ENCODE measurements around the gene NR1H3. TPM values are rescaled to one million over a fixed set of nuclear protein-coding genes. Genes with fewer than 3 reads are reported as not detected.

NR1H3 gene
- total and polyA plus RNA-seq, 9 donors, result 12.9 to 26.2 (median 15.1) TPM

DNA sequence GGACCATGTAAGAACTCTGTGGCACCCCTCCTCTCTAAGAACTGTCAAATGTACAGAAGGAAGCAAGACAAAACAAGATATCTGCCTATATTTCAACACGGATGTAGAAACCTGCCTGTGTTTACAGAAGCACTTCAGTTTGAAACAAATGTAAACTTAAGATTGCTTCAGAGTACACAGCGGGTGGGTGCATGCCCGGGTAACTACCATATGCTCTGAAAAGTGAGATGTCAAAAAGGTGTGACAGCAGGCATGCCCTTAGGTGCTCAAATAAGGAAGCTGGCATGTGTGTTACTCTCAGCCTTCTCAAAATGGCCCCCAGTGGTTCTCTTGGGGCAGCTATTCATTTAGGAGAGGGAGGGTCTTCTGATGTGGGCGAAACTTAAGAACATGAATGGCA, 14.3 kb upstream of the NR1H3 start:
- Histone ChIP-seq H3K9me3 (replicated peaks; ENCODE audit: control insufficient read depth, low read depth, low read length) (no peaks in the 10 kb centered on the region), H3K4me3 (ENCODE audit: low read length) (no peak overlapping the region), H3K4me1 (ENCODE audit: control insufficient read depth, insufficient read depth, low read length) (peaks cover 11% of the 10 kb centered on the region), H3K27ac (ENCODE audit: low read length) (no peak overlapping the region), H3K27me3 (ENCODE audit: control insufficient read depth, insufficient read depth, low read length) (no peaks in the 10 kb centered on the region), H3K36me3 (ENCODE audit: control insufficient read depth, insufficient read depth, low read length) (peaks cover 80% of the 10 kb centered on the region)
- 87% methylated on average over 3 of the region's 4 CpGs for WGBS (ENCODE audit: insufficient coverage)
- no peak for DNase-seq

DNA sequence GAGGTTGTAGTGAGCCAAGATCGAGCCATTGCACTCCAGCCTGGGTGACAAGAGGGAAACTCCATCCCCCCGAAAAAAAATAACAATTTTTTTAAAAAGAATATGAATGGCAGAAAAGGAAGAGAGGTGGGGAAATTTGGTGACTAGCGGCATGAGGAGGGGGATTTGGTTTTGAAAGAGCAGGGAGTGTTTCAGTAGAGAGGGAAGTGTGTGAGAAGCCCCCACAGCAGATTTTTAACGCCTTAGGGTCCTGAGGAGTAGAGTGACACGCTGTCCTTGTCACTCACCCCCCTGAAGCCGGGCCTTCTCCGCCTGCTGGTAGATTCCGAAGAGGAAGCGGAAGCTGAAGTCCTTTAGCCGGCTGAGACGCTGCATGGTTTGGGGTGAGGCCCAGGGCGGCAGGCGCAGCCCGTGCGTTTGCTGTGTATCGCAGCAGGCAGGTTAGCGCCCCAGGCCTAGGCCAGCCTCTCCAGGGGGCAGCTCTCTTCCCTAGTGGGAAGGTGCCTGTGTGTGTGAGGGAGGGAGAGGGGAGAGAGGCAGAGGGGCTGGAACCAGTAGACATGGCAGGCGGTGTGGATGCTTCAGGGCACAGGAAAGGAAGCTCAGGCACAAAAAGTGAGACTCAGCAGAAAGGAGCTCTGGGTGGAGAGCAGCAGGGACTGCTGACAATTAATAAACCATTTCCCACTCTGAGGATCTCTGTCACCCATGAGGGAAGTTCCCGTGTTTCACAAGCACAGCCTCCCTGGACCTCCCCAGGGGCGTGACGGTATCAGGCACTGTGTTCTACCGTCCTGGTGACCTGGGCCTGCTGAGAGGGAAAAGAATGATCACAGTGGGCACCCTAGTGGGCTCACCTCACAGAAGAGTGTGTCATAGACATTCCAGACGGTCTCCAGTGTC, 13.1 kb upstream of the NR1H3 start:
- Histone ChIP-seq H3K9me3 (replicated peaks; ENCODE audit: control insufficient read depth, low read depth, low read length) (no peaks in the 10 kb centered on the region), H3K4me1 (ENCODE audit: control insufficient read depth, insufficient read depth, low read length) (peaks cover 16% of the 10 kb centered on the region), H3K4me3 (ENCODE audit: low read length) (no peak overlapping the region), H3K27ac (ENCODE audit: low read length) (no peak overlapping the region), H3K27me3 (ENCODE audit: control insufficient read depth, insufficient read depth, low read length) (no peaks in the 10 kb centered on the region), H3K36me3 (ENCODE audit: control insufficient read depth, insufficient read depth, low read length) (peaks cover 68% of the 10 kb centered on the region)
- whole genome bisulfite sequencing (ENCODE audit: insufficient coverage), result 88% methylated on average over 19 of the region's 23 CpGs
- DNase-seq, result peak; percentile 58

DNA sequence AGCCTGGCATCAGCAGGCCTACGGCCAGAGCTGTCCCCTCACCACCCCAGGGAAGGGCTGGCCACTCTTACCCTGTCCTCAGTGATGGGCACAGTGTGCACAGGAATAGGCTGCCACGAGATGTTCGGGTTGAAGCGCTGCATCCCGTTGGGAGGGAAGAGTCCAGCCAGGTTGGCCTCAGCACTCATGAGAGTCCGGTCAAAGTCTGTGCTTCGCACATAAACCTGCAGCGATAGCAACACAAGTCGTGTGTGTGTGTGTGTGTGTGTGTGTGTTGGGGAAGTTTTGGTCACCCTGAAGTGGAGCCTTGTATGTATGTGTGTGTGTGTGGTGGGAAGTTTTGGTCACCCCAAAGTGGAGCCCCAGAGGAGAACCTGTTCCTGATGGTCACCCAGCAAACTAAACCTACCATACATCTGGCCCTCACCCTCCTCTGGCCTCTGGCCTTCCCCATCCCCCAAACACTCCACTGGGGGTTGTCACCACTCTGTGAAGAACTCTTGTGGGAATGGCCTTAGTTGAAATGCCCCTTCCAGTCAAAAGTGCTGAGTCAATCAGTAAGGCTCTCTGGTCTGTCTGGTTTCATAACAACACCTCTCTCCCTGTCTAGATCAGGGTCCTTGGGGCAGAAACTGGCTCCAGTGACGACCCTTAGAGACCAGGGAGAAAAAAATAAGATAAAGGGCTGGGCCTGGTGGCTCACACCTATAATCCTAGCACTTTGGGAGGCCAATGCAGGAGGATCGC, 12.0 kb upstream of the NR1H3 start:
- no peaks in the 10 kb centered on the region for H3K9me3 ChIP-seq (replicated peaks; ENCODE audit: control insufficient read depth, low read depth, low read length)
- peaks cover 60% of the 10 kb centered on the region for H3K36me3 ChIP-seq (ENCODE audit: control insufficient read depth, insufficient read depth, low read length)
- peaks cover 16% of the 10 kb centered on the region for H3K4me1 ChIP-seq (ENCODE audit: control insufficient read depth, insufficient read depth, low read length)
- DNase-seq, result no peak
- H3K27ac ChIP-seq (ENCODE audit: low read length), result no peak overlapping the region
- no peaks in the 10 kb centered on the region for H3K27me3 ChIP-seq (ENCODE audit: control insufficient read depth, insufficient read depth, low read length)
- H3K4me3 ChIP-seq (ENCODE audit: low read length), result no peak overlapping the region
- WGBS (ENCODE audit: insufficient coverage), result 94% methylated on average over 9 of the region's 11 CpGs

DNA sequence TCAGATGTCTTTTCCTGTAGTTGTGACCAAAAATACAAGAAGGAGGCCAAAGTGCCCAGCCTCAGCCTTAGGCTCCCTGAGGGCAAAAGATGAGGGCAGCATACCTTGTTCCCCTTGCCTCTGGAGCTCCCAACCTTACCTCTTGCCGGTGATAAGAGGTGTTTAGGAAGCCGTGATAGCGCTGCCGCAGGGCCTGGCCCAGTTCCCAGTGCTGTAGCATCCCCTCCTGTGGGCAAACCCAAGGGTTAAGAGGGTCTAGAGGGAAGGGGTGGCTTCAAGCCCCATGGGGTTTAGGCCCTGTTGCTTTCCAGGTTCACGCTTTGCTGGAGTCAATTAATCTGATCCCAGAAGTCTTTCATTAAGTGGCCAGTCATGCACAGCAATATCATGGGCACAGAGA, 10.3 kb upstream of the NR1H3 start:
- Histone ChIP-seq H3K27ac (ENCODE audit: low read length) (no peak overlapping the region), H3K4me3 (ENCODE audit: low read length) (no peak overlapping the region), H3K36me3 (ENCODE audit: control insufficient read depth, insufficient read depth, low read length) (peaks cover 45% of the 10 kb centered on the region), H3K27me3 (ENCODE audit: control insufficient read depth, insufficient read depth, low read length) (no peaks in the 10 kb centered on the region), H3K4me1 (ENCODE audit: control insufficient read depth, insufficient read depth, low read length) (peaks cover 16% of the 10 kb centered on the region), H3K9me3 (replicated peaks; ENCODE audit: control insufficient read depth, low read depth, low read length) (no peaks in the 10 kb centered on the region)
- 90% methylated on average over 1 of the region's 5 CpGs for WGBS (ENCODE audit: insufficient coverage)
- no peak for DNase-seq

DNA sequence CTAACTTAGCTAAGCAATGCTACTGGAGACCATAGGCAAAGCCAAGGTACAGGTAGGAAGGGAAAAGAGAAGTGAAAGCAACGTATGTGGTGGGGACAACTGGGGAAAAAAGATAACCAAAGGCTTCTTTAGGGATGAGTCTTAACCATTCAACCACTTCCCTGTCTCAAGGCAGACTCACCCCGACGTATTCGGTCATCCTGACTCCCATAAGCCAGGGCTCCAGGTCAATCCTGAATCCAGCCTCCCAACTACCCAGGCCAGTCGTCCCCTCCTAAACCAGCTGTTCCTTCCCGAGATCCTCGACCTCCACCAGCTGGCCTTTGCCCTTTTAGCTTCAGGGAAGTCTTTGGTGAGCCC, 9.5 kb upstream of the NR1H3 start:
- Histone ChIP-seq H3K9me3 (replicated peaks; ENCODE audit: control insufficient read depth, low read depth, low read length) (no peaks in the 10 kb centered on the region), H3K36me3 (ENCODE audit: control insufficient read depth, insufficient read depth, low read length) (peaks cover 37% of the 10 kb centered on the region), H3K4me3 (ENCODE audit: low read length) (peak overlapping the region; percentile 81), H3K4me1 (ENCODE audit: control insufficient read depth, insufficient read depth, low read length) (peaks cover 16% of the 10 kb centered on the region), H3K27ac (ENCODE audit: low read length) (peak overlapping the region; percentile 73), H3K27me3 (ENCODE audit: control insufficient read depth, insufficient read depth, low read length) (no peaks in the 10 kb centered on the region)
- WGBS (ENCODE audit: insufficient coverage), result 0% methylated on average over 4 of the region's 7 CpGs
- no peak for DNase-seq

DNA sequence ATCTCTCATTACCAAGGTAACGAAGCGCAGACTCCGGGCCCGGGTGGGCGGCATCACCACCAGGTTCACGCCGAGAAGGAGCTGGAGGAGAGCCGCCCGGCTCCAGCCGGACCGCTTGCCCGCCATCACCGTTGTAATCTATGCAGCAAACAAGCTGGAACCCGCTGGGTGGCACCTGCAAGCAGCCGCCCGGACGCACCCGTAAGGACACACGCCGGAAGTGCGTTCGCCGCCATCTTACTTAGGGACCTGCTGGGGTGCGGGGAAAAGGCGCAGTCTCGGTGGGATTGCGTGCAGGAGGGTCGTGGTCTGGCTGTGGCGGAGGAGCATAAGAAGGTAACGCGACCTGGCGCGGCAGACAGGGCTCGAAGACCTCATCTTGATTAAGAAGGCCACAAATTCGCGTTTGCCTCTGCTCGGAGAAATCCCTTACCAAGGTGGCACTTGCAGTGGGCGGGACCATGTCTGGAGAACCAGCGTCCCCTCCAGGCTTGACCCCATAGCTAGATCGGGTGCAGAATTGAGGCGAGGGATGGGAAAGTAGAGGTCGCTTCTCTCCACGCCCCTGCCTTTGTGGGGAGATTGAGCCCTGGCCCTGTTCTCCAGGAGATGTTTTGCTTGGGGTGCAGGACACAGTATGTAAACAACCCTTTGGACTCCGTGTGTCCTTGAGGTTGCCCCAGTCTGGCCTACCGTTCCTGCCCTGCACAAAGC, 9.0 kb upstream of the NR1H3 start, which contains the start of gene ACP2:
ACP2 (minus strand) TSS at position 151 of the 714 bp plus-strand sequence; CDS start at position 126, 25 bp downstream.
- peak within 1 kb of the TSS; percentile 81 for H3K4me3 ChIP-seq (ENCODE audit: low read length)
- H3K27ac ChIP-seq (ENCODE audit: low read length), result peak within 1 kb of the TSS; percentile 73
- peaks cover 34% of the 10 kb centered on the region for H3K36me3 ChIP-seq (ENCODE audit: control insufficient read depth, insufficient read depth, low read length)
- H3K4me1 ChIP-seq (ENCODE audit: control insufficient read depth, insufficient read depth, low read length), result peaks cover 20% of the 10 kb centered on the region
- no peaks in the 10 kb centered on the region for H3K27me3 ChIP-seq (ENCODE audit: control insufficient read depth, insufficient read depth, low read length)
- no peaks in the 10 kb centered on the region for H3K9me3 ChIP-seq (replicated peaks; ENCODE audit: control insufficient read depth, low read depth, low read length)
- under 1% methylated on average over 40 of the region's 45 CpGs for WGBS (ENCODE audit: insufficient coverage)
- peak; percentile 93 for DNase-seq

DNA sequence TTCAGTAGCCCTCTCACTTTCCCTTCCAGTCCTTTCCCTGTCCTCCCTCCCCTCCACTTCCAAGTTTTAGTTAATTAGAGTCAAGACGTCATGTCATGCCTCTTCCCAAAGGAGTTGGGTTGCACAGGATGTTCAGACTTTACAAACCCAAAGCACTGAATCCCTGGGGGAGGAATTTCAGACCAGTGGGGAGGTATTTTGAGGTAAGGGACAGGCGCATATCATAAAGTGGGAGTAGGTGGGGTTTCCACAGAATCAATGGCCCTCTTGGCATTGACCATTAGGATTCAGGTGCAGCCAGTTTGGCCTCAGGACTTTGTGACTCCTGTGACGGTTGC, 8.4 kb upstream of the NR1H3 start:
- Histone ChIP-seq H3K27ac (ENCODE audit: low read length) (no peak overlapping the region), H3K4me1 (ENCODE audit: control insufficient read depth, insufficient read depth, low read length) (peaks cover 25% of the 10 kb centered on the region)
- WGBS (ENCODE audit: insufficient coverage), result 66% methylated on average over 2 of the region's 3 CpGs

DNA sequence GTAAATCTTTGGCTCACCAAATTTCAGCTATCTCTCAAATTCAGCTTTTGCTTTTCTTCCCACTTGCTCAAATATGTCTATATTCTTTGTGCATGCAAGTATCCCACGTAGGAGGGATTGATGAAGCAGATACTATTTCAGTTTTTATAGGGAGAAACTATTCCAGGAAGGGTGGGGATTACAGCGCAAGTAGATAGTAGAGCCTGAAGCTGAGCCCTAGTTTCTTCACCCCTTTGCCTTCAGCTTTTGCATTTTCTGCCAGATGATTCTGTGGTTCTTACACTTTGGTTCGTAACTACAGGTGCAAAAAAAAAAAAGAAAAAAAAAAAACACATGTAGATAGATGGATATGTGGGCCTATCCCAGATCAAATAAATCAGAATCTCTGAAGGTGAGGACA, 6.0 kb upstream of the NR1H3 start:
- no CpG with 5 or more reads among the region's 3 CpGs for WGBS (ENCODE audit: insufficient coverage)
- H3K9me3 ChIP-seq (replicated peaks; ENCODE audit: control insufficient read depth, low read depth, low read length), result no peaks in the 10 kb centered on the region
- H3K4me3 ChIP-seq (ENCODE audit: low read length), result no peak overlapping the region
- H3K4me1 ChIP-seq (ENCODE audit: control insufficient read depth, insufficient read depth, low read length), result peaks cover 44% of the 10 kb centered on the region
- H3K36me3 ChIP-seq (ENCODE audit: control insufficient read depth, insufficient read depth, low read length), result peaks cover 9% of the 10 kb centered on the region
- no peak overlapping the region for H3K27ac ChIP-seq (ENCODE audit: low read length)
- H3K27me3 ChIP-seq (ENCODE audit: control insufficient read depth, insufficient read depth, low read length), result no peaks in the 10 kb centered on the region
- no peak for DNase-seq

More for the DNA sequence above, 8.4 kb upstream of the NR1H3 start:
- Histone ChIP-seq H3K36me3 (ENCODE audit: control insufficient read depth, insufficient read depth, low read length) (peaks cover 32% of the 10 kb centered on the region), H3K27me3 (ENCODE audit: control insufficient read depth, insufficient read depth, low read length) (no peaks in the 10 kb centered on the region), H3K9me3 (replicated peaks; ENCODE audit: control insufficient read depth, low read depth, low read length) (no peaks in the 10 kb centered on the region), H3K4me3 (ENCODE audit: low read length) (peak overlapping the region; percentile 81)
- DNase-seq, result no peak

DNA sequence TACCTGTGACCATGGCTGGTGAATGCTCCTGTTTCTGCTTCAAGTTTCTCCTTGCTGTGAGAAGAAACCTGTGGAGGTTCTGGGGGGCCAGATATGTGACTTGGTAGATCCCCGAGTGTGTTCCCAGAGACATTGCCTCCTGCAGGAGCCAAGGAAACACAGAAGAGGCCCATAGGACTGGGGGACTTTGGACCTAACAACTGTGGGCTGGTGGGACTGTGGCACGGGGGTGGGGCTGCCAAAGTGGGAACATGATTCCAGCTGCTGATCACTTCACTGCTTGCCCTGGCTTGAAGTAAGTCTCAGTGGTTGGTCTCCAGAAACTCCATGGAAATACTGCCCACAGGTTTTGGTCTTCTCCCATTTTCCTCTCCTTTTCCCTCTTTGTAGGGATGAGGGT, 4.1 kb upstream of the NR1H3 start:
- H3K27ac ChIP-seq (ENCODE audit: low read length), result no peak overlapping the region
- no peak for DNase-seq
- H3K4me1 ChIP-seq (ENCODE audit: control insufficient read depth, insufficient read depth, low read length), result peaks cover 52% of the 10 kb centered on the region
- H3K9me3 ChIP-seq (replicated peaks; ENCODE audit: control insufficient read depth, low read depth, low read length), result no peaks in the 10 kb centered on the region
- H3K27me3 ChIP-seq (ENCODE audit: control insufficient read depth, insufficient read depth, low read length), result no peaks in the 10 kb centered on the region
- WGBS (ENCODE audit: insufficient coverage), result 60% methylated on average over 2 of the region's 2 CpGs
- no peak overlapping the region for H3K4me3 ChIP-seq (ENCODE audit: low read length)
- H3K36me3 ChIP-seq (ENCODE audit: control insufficient read depth, insufficient read depth, low read length), result no peaks in the 10 kb centered on the region

DNA sequence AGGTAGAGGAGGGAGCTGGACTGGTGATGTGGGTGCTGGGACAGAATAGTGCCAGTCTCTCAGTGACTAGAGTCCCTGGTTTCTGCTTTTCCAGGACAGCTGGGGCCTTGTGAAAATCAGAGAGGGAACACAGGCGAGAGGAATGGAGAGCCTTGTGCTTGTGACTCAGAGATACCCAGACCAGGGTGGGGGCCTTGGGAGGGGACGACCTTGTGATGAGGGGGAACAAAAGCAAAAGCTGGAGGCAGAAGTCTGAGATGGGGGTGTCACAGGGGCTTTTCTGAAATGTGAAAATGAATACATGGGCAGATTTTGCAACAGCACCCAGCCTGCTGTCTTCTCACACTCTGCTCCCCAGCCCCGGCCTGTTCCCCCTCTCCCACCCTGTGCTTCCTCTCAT, 3.4 kb upstream of the NR1H3 start:
- no peaks in the 10 kb centered on the region for H3K9me3 ChIP-seq (replicated peaks; ENCODE audit: control insufficient read depth, low read depth, low read length)
- 19% methylated on average over 2 of the region's 3 CpGs for WGBS (ENCODE audit: insufficient coverage)
- no peaks in the 10 kb centered on the region for H3K27me3 ChIP-seq (ENCODE audit: control insufficient read depth, insufficient read depth, low read length)
- no peak overlapping the region for H3K4me3 ChIP-seq (ENCODE audit: low read length)
- no peaks in the 10 kb centered on the region for H3K36me3 ChIP-seq (ENCODE audit: control insufficient read depth, insufficient read depth, low read length)
- DNase-seq, result peak; percentile 71
- H3K4me1 ChIP-seq (ENCODE audit: control insufficient read depth, insufficient read depth, low read length), result peaks cover 56% of the 10 kb centered on the region
- H3K27ac ChIP-seq (ENCODE audit: low read length), result peak overlapping the region; percentile 89
